GM21717 (cell line): Measurements from ENCODE around the gene CALM3.

Experiments
- ATAC-seq: cut with Tn5 transposase; IDR thresholded peaks from one replicate; pipeline ENCODE4 v1.9.1; 2021; ENCODE audit warnings: mild to moderate bottlenecking, moderate library complexity; ENCODE audit not compliant: unreplicated experiment

The CALM3 gene

DNA sequence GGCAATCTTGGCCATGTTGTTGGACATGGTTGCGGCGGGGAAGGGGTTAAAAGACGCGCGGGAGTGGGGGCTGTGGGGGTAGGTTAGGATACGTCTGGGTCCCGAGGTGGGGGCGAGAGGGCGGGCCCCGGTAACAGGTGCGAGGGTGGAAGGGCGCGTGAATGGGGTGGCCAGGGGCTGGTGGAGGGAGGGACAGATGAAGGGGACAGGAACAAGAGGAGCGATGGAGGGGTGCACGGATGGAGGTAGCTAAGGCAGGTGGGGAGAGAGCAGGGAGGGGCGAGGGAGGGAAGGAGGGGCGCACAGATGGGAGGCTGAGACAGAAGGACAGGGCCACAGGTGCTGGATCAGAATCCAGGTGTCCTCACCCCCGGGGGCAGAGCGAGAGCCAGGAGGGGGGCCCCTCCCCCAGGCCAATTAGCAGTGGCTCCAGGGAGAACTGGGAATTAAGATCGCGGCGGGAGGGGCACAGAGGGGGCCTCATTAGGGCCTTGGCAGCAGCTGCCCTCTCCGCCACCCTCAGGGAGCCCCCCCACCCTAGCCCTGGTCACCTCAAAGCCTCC, 33.6 kb downstream of the CALM3 start:
- no peak for ATAC-seq

DNA sequence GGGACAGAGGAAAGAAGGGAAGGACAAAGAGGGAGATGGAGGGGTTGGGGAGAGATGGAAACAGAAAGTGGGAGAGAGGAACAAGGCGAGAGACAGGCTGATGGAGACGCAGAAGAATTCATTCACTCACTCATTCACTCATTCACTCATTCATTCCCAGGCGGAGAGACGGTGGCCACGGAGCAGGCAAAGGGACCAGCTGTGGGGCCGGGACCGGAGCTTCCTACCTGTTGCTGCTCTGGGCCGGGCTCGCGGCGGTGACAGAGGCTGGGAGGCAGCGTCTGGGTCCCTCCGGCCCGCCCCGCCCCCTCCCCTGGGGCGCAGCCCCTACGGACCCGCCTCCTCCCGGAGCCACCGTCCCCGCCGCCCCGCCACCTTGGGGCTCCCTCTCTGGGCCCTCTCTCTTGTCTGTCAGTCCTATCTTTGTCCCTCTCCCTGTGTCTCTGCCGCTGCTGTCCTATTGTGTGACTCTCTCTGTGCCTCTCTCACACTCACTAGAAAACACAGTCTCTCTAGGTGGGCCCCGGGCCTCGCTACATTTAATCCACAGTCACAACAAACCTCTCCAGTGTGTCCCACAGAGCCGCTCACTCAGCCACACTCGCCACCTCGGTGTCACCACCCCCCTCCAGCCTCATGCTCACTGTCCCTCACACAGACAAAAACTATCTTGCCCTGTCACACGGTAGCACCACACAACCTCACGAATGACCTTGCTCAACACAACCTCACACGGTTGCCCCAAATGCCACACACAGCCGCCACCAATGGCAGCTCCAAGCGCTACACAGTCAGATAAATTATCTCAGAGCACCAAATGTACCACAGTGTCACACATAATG, 35.0 kb downstream of the CALM3 start, which contains the start of gene GNG8:
Gene GNG8, minus strand, starts transcription at position 283 of the 842 bp plus-strand sequence. CDS start 1,520 bp downstream, outside the sequence.
- no peak for ATAC-seq

DNA sequence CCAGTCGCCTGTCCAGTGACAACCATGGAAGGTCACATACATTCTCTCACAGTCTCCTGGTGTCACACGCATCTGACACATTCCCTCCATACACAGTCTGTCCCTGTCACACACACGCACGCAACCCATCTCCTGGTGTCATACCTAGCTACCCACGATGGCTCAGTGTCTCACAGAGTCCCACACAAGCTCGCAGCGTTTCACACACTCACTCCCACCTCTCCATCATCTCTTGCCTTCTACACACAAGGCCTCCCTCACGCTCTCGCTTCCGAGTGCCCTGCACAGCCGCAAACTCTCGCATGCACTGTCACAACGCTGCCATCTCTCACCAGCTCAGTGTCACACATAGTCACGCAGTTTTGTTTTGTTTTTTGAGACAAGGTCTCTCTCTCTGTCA, 36.1 kb downstream of the CALM3 start:
- ATAC-seq = no peak

DNA sequence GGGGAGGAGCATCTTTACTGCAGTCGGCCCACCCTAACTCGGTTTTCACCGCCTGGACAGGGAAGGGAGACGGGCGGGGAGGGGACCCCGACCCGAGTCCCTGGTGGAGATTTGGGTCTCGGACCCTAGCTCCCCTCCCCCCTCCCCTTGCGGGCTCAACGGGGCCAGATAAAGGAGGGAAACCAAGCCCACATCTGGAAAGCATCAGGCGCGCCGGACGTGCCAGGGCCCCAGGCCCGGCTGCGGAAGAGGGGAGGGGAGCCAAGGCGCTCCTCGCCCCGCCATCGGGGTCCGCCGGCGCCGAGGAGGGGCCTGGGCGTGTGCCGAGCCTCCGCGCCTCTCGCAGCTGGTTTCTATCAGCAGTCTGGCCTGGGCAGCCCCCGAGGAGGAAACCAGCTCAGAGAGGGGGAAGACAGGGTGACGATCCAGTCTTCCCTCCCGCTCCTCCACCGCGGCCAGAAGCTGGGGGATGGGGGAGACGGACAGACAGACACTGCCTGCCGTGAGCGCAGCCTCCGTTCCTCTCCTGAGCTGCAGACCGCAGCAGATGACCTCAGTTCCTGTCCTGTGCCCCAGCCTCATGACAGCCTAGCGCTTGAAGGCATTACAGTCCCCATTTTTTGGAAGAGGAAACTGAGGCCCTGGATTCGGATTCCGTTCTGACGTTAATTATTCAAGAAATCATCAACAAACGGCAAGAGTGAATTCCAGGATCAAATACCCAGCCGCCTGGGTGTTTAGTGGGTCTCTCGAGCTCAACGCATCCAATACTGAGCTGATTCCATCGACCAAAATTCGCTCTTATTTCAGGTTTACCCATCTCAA, 38.4 kb downstream of the CALM3 start:
- no peak for ATAC-seq

DNA sequence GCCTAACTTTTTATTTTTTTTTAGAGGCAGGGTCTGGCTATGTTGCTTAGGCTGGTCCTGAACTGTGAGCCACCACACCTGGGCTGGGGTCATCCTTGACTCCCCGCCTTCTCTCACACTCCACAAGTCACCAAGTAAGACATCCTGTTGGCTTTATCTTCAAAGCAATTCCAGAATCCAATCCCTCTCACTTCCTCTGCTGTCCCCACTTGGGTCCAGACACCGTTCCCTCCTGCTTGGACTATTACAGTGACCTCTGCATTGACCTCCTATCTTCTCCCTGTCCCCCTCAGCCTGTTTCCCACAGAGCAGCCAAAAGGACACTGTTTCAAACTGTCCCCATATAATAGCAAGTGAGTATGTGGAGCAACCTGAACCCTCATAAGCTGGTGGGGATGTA, 39.5 kb downstream of the CALM3 start:
- no peak for ATAC-seq

DNA sequence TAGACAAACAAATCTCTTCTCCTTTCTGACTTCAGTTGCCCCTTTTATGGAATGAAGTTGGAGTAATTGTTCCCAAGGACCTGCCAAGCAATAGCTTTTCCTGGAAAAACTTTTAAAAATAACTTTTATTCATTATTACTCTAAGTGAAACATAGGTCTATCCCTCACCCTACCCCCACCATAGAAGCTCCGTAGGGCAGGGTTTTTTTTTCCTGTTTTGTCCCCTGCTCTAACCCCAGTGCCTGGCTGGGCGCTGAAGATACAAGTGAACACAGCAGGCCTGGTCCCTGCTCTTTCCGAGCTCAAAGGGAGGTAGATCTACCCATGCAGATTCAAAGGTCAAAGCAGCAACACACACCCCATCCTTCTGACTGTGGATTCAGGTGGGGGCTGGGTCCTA, 43.6 kb downstream of the CALM3 start:
- no peak for ATAC-seq

DNA sequence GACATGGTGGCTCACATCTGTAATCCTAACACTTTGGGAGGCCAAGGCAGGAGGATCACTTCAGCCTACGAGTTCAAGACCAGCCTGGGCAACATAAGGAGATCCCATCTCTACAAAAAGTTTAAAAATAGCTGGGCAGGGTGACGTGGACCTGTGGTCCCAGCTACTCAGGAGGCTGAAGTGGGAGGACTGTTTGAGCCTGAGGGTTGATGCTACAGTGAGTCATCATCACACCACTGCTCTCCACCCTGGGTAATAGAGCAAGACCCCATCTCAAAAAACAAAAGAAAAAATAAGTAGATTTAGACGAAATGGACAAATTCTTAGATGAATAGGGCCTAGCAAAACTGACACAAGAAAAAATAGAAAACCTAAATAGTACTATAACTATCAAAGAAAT, 45.3 kb downstream of the CALM3 start:
- ATAC-seq = no peak

DNA sequence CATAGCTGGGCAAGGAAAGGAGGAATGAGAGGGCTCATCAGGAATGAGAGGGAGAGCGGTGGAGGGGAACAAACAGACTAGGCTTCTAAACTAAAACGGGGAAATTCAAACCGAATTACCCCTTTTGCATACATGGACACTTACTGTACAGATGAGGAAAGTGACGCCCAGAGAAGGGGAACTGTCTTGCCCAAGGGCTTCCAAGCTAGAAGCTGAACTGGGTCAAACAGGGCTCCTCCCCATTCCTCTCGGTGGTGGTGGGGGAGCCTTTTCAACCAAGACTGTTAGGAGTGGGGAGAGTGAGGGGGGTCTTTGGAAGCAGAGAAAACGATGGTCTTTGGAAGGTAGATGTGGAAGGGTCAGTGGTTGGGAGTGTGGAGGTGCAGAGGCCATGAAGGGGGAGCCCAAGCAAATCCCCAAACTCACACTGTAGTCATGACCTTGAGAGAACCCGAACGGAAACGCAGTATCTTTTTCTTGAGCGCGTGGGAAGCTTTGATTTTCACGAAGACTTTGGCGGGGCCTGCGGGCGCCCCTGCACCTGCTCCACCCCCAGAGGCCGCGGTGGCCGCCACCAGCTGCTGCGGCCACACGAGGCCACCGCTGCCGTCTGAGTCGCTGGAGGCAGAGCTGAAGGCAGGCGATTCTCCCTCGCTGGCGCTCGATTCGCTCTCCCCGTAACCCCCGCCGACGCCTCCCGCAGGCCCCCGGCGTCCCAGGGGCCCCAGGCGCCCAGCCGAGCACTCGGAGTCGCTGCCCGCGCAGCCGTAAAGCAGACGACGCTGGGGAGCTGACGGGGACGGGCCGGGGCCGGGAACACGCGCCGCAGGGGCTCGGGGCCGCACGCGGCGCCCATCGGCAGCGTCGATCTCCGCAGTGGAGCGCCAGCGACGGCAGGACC, 47.2 kb downstream of the CALM3 start:
- no peak for ATAC-seq

DNA sequence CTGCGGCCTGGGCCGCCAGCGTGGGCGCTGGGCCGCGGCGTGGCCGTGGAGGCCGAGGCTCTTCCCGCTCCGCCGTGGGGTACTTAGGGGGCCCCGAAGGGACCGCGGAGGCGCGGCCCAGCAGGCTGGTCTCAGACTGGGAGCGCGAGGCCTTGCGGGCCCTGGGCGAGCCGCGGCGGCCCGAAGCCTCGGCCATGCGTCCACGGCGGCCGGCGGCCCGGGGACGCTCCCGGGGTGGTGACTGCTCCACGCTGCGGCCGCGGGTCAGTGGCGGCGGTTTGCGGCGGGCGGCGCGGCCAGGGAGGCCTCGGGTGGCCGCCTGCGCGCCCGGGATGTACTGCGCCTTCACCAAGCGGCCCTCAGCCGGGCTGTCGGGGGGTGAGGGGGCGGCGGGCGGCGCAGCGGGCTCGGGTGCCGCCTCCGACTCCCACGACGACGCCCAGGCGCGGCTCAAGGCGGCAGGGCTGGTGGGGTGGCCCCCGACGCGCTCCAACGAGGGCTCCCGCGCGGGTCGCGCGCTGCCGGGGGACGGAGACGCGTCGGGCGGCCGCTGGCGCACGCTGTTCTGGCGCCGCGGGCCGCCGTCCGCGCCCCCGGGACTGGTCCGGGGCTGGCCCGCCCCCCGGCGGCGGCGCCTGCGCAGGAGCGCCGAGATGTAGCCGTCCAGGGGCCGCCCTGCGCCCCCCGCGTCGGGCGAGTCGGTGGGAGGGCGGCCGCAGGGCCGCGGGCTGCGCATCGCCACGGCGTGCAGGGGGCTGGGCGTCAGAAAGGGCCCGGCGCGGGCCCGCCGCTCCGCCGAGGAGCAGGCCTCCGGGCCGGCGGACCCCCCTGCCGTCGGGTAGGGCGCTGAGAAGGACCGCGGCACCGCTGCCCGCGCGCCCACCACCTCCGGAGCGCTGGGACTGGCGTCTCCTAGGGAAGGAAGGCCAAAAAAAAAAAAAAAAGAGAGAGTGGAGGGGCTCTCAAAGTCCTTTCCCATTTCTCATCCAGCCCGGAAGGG, 48.1 kb downstream of the CALM3 start:
- ATAC-seq = no peak

DNA sequence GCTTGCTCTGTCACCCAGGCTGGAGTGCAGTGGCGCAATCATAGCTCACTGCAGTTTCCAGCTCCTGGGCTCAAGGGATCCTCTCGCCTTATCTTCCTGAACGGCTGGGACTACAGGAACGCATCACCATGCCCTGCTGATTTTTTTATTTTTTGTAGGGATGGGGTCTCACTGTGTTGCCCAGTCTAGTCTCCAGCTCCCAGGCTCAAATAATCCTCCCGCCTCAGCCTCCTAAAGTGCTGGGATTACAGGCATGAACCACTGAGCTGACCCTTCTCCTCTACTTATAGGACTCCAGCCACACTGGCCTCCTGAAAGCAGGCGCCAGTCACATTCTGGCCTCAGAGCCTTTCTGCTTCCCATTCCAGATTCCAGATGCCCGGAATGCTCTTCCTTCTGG, 49.3 kb downstream of the CALM3 start:
- ATAC-seq = no peak

DNA sequence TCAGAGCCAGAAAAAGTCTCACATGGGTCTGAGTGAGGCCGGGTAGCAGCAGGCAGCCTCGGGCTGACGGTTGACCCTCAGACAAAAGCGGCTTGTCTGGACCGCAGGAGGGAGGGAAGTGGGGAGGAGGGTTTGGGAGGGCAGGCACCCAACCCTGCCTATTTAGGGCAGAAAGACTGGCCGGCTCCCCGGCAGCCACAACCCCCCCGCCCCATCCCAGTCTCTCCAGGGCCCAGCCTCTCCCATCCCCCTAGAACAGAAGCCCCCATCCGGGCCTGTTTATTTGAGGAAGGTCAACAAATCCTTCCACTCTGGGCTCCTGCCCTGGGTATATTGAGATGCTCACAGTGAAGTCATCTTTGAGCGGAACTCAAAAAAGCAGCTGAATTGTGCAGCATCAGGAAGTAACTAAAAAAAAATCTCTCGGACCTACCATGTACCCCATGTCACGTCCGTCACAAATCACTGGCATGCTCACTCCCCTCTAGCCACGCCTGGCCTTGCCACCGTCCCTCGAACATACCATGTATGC, 53.6 kb downstream of the CALM3 start:
- no peak for ATAC-seq

DNA sequence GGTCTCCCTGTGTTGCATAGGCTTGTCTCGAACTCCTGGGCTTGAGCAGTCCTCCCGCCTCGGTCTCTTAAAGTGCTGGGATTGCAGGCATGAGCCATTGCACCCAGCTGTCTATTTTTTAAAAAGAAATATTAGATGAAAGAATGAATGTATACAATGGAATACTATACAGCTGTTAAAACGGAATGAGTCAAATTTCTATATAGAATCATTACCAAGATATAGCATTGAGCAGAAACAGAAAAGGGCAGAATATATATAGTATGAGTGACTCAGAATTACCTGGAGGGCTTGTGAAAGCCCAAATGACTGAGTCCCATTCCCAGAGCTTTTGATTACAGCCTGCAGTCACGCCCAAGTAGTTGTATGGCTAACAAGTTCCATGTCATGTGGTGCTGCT, 55.4 kb downstream of the CALM3 start:
- ATAC-seq = no peak

DNA sequence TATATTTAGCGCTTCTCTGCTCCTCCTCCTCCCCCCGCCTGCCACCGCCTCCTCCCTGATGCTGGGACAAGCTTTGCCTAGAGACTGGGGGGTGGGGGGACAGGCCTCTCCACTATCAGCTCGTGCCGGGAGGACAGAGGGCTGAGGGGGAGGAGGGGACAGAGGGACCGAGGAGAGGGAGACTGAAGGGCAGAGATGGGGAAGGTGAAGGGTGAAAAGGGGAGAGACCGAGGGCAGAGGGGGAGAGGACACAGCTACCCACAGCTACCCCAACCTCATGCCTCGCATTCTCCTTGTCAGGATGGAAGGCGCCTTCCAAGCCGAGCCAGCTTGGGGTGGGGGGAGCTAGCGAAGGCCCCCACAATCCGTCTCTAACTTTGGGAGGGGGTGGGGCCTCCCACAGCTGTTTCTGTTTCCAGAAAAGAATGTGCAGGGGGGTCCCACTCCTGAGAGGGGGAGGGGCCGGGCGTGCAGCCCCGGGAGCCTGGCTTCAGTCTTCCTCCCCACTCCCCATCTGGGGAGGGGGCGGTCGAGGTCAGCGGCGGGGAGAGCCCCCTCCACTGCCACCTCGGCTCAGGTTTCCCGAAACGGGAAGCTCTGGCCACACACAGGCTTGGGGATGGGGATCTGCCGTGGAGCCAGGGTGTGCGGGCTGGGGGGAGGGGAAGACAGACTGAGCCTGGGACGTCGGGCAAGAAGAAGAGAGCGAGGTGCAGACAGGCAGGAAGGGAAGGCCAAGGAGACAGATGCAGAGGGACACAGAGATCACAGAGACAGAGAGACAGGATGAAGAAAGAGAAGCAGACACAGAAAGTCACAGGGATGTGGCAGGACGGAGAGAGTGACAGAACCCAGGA, 58.2 kb downstream of the CALM3 start:
- ATAC-seq = no peak

DNA sequence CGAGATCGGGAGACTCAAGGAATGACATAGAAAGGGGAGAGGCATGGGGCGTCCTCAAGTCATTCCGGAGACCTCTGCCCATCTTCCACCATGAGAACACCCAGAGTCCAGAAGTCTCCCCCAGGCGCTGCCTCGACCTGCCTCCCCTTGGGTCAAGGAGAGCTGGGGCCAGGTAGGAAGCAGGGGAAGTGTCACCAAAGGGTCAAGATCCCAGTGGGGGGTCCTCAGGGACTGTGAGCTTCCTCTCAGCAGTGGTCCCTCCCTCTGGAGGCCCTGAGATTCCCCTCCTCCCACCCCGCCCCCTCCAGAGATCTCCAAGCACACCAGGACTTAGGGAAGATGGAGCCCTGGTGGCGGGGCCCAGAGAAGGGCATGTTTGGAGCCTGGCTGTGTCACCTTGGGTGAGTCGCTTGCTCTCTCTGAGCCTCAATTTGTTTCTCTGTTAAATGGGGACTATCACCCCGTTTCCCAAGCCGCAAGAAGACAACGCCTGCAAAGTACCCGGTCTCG, 58.9 kb downstream of the CALM3 start:
- ATAC-seq = no peak
